GM21825 (cell line): ENCODE data around the gene GRK3.
"Not testable (repeated sequence)": the region's sequence is repeated elsewhere in the genome, so short reads cannot be mapped to it uniquely, and the experiment has no call there.

Source experiments
- ATAC-seq: cut with Tn5 transposase; IDR thresholded peaks from one replicate; pipeline ENCODE4 v1.9.1; 2021; ENCODE audit warnings: mild to moderate bottlenecking, moderate library complexity; ENCODE audit not compliant: unreplicated experiment

GRK3 gene

DNA sequence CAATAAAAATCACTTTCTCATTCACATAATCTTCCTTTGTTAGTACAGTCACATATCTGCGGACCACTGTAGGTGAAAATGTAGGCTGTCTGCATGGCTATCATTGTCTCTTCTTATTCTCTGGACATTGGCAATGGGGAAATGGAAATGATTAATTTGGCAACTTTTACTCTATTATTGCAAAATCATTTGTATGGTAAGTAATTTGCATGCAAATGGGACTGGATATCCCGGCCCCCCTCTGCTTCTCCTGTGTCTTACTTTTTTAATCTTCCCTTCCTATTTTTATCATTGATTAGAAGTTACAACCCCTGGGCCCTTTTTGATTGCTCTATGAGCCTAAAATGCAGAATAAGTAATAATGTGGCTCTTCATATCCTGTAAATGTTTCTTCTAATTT, 6.0 kb downstream of the GRK3 start:
- no peak for ATAC-seq

DNA sequence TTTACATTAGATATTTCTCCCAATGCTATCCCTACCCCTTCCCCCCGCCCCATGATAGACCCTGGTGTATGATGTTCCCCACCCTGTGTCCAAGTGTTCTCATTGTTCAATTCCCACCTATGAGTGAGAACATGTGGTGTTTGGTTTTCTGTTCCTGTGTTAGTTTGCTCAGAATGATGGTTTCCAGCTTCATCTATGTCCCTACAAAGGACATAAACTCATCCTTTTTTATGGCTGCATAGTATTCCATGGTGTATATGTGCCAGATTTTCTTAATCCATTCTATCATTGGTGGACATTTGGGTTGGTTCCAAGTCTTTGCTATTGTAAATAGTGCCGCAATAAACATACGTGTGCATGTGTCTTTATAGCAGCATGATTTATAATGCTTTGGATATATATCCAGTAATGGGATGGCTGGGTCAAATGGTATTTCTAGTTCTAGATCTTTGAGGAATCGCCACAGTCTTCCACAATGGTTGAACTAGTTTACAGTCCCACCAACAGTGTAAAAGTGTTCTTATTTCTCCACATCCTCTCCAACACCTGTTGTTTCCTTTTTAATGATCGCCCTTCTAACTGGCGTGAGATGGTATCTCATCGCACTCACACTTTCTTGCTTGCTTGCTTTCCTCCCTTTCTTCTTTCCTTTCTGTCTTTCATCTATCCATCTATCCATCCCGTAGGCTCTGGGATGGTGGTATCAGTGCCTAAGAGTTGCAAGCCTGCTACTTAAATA, 7.7 kb downstream of the GRK3 start:
- ATAC-seq, result not testable (repeated sequence)

GRCh38 chr22:25572708-25573171, 8.3 kb downstream of the GRK3 start:
- ATAC-seq, result no peak

DNA sequence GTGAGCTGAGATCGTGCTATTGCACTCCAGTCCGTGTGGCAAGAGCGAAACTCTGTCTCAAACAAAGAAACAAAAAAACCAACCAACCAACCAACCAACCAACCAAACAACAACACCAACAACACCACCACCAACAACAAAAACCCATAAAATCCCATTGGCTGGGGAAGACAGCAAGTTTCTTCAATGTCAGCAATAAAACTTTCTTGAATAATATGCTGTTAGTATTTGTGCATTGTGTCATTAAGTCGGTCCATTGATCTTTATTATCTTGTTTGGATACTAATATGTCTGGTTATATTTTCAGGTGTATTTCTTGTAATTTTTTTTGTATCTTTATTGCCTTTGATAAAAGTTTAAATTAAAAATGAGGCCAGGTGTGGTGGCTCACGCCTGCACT, 9.4 kb downstream of the GRK3 start:
- ATAC-seq, result no peak

DNA sequence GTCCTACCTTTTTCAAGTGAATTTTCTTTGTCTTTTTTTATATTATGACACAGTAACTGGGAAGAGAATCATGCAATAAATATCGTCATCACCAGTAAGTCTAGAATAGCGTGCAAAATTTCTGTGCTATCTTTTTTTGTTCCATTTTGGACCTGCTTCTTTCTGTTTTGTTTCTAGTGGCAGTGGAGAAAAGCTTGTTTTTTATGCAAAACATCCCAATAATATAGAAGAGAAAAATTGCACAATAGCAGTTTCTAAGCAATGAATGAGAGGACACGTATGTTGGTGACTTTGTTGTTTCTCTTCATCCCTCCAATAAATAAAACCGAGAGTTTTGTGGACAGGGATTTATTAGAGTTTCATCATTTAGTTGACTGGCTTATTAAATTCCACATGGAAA, 10.3 kb downstream of the GRK3 start:
- ATAC-seq, result no peak

GRCh38 chr22:25575674-25576392, 11.4 kb downstream of the GRK3 start:
- not testable (repeated sequence) for ATAC-seq

- not testable (repeated sequence) for ATAC-seq
Measured at GRCh38 chr22:25581452-25581851, 17.0 kb downstream of the GRK3 start.

- no peak for ATAC-seq
Measured at GRCh38 chr22:25582946-25583345, 18.5 kb downstream of the GRK3 start.

DNA sequence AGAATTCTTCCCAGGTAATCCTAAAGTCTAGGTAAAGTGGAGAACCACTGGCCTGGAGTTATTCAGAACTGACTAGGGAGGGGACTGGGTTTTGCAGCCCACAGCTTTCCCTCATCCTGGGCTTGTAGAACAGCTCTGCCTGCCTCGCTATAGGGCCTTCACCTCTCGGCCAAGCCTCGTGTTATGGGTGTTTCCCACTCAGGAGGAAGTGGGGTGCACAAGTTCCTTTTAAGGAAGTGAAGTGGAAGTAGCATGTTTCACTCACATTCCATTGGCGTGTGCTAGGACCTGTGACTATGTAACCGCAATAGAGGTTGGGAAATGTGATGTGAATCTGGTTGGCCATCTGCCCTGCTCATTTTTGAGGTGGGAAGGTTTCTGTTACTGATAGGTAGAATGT, 20.5 kb downstream of the GRK3 start:
- not testable (repeated sequence) for ATAC-seq

DNA sequence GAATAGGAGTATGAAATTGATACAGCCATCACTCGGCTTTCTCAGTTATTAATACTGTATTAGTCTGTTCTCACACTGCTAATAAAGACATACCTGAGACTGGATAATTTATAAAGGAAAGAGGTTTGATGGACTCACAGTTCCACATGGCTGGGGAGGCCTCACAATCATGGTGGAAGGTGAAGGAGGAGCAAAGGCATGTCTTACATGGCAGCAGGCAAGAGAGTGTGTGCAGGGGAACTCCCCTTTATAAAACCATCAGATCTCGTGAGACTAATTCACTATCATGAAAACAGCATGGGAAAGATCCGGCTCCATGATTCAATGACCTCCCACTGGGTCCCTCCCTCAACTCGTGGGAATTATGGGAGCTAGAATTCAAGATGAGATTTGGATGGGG, 25.2 kb downstream of the GRK3 start:
- not testable (repeated sequence) for ATAC-seq

- not testable (repeated sequence) for ATAC-seq
Measured at GRCh38 chr22:25593323-25593722, 28.8 kb downstream of the GRK3 start.

DNA sequence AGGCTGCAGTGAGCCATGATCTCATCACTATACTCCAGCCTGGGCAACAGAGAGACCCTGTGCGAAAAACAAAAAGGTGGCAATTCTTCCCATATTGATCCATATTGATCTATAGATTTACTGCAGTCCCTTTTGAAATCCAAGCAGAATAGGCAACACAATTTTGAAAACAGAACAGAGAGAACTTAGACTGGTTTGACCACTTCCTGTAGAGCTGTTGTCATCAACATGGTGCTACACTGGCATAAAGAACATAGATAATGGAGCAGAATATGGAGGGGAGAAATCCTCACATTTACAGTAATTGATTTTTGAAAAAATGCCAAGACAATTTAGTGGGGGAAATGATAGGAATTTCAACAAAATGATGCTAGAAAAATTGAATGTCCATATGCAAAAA, 34.1 kb downstream of the GRK3 start:
- no peak for ATAC-seq

GRCh38 chr22:25602445-25602844, 38.0 kb downstream of the GRK3 start:
- ATAC-seq, result no peak

DNA sequence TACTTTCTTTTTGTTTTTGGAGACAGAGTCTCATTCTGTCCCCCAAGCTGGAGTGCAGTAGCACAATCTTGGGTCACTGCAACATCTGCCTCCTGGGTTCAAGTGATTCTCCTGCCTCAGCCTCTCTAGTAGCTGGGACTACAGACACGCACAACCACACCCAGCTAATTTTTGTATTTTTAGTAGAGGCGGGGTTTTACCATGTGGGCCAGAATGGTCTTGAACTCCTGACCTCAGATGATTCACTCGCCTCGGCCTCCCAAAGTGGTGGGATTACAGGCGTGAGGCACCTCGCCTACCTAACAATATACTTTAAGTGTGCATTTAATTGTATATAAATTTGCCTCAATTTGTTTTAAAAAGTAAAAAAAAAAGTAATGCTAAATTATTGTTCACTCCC, 38.4 kb downstream of the GRK3 start:
- ATAC-seq, result no peak

GRCh38 chr22:25605146-25605545, 40.7 kb downstream of the GRK3 start:
- not testable (repeated sequence) for ATAC-seq

DNA sequence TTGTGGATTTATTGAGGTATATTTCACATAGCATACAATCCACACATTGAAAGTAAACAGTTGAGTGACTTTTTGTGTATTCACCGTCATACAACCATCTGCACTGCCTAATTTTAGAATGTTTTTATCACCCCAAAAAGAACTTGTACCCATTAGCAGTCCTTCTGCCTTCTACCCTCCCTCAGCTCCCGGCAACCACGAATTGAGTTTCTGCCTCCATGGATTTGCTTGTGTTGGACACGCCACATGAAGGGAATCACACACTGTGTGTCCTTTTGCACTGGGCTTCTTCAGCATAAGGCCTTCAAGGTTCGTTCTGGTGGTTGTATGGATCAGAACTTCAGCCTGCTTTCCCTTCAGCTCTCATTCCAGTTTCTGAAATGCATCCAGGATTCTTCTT, 41.1 kb downstream of the GRK3 start:
- ATAC-seq, result not testable (repeated sequence)

DNA sequence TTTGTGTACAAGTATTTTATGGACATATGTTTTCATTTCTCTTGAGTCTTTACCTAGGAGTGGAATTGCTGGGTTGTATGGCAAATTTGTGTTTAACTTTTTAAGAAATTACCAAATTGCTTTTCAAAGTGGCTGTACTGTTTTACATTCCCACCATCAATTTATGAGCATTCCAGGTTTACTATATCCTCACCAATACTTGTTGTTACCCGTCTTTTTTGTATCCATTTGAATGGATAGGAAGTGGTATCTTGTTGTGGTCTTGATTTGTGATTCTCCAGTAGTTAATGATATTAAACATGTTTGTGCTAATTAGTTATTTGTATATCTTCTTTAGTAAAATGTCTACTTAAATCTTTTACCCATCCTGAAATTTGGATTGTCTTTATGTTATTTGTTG, 46.8 kb downstream of the GRK3 start:
- ATAC-seq, result not testable (repeated sequence)

DNA sequence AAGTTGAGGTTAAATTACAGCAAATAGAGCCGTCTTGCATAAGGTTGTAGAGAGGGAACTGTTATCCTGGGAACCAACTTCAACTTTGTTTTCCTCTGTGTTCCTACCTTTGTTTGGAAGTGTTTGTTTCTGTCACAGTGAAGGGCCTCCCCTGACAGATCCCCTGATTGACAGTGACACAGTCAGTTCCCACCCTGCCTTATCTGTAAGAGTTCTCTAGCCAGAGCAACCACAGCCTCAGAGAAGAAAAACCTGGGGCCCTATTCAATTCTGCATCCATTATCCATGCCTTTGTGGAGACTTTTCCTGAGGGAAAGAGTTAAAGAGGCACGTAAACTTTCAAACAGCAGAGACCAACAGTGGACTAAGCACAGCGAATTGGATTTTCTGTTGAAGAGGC, 48.7 kb downstream of the GRK3 start:
- ATAC-seq, result not testable (repeated sequence)

DNA sequence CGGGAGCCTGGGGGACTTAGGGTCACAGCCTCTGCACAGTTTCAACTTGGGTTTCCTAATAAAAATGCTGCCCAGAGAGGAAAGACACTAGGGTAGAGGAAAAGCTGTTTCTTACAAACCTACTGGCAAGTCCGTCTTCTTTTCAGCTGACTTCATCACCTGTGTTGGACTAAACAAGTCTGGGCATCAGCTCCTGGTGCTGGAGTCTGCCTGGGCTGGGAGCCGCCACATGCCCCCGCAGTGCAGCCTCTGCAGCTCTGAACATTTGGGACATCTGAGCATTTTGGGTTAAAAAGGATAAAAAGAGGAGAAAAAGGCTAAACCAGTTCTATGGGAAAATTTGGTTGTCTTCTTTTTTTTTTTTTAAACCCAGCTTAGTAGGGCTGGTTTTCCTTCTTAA, 49.1 kb downstream of the GRK3 start:
- ATAC-seq, result not testable (repeated sequence)

DNA sequence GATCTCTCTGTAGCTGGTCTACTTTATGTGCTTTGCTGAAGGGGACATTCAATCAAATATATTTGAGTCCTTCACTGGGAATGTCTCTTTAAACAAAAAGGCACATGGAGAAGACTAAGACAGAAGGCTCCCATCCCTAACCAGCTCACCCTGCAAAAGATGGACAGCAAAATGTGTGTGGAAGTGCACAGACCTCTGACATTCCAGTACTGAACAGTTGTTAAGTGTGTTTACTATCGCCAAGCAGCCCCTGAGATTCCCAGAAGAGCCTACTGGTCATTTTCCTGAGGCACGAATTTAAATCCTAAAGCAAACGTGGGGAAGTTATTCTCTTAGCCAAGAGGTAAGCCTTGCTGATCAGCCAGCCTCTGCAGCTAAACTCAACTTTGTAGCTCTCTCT, 50.3 kb downstream of the GRK3 start:
- not testable (repeated sequence) for ATAC-seq

GRCh38 chr22:25621986-25622385, 57.5 kb downstream of the GRK3 start:
- no peak for ATAC-seq

- peak; percentile 48 for ATAC-seq
Measured at GRCh38 chr22:25623310-25623734, 58.8 kb downstream of the GRK3 start.
